OCI-LY3 (cell line): Measurements from ENCODE around the gene ZNF334.

Experiments used
- EZH2phosphoT487 ChIP-seq: fragments of 200-600 bp; shearing (Covaris generic); IDR thresholded peaks from 2 replicates; pipeline ENCODE4 v1.6.1; 2018; ENCODE audit warnings: antibody characterized with exemption, mixed run types, low read depth
- TF ChIP-seq, protein P1 (sequence below): fragments of 200-600, 300-600 bp; sonication (generic); IDR thresholded peaks from 2 replicates; pipeline ENCODE4 v1.5.1; 2014; ENCODE audit warnings: antibody characterized with exemption, low read length, low read depth

DNA sequence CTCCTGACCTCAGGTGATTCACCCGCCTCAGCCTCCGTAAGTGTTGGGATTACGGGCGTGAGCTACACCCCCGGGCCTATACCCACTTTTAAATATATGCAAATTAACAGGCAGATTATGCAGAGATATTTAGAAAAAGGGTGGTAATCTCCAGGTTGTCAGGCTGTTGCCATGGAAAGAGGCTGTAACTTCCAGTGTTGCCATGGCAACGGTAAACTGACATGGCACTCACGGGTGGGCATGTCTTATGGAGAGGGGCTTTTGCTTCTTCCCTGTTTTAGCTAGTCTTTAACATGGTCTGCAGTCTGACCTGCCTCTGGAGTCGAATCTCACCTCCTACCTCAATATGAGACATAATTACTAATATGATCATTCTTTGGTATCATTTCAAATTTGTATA lies 44.9 kb downstream of the ZNF334 start:
- TF ChIP-seq, protein P1, sequence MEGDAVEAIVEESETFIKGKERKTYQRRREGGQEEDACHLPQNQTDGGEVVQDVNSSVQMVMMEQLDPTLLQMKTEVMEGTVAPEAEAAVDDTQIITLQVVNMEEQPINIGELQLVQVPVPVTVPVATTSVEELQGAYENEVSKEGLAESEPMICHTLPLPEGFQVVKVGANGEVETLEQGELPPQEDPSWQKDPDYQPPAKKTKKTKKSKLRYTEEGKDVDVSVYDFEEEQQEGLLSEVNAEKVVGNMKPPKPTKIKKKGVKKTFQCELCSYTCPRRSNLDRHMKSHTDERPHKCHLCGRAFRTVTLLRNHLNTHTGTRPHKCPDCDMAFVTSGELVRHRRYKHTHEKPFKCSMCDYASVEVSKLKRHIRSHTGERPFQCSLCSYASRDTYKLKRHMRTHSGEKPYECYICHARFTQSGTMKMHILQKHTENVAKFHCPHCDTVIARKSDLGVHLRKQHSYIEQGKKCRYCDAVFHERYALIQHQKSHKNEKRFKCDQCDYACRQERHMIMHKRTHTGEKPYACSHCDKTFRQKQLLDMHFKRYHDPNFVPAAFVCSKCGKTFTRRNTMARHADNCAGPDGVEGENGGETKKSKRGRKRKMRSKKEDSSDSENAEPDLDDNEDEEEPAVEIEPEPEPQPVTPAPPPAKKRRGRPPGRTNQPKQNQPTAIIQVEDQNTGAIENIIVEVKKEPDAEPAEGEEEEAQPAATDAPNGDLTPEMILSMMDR = no peak
- no peak for TF ChIP-seq EZH2phosphoT487
